Activated T-helper 1 cell treated with Interleukin-2 at 50 U/mL for 16 hours (primary cell): ENCODE measurements around the gene IFITM2.
"Not testable (repeated sequence)": the region's sequence is repeated elsewhere in the genome, so short reads cannot be mapped to it uniquely, and the experiment has no call there.

Experiments
- DNase-seq: peaks from one replicate; pipeline ENCODE4 v3.0.0-alpha.2; 2020; ENCODE audit warnings: low read depth

IFITM2 gene

GRCh38 chr11:325796-326591 lies 18.4 kb downstream of the IFITM2 start:
- no peak for DNase-seq

GRCh38 chr11:326592-326841 lies 18.9 kb downstream of the IFITM2 start:
- no peak for DNase-seq

GRCh38 chr11:326842-327580 lies 19.4 kb downstream of the IFITM2 start:
- DNase-seq = no peak

GRCh38 chr11:327581-327923 lies 19.9 kb downstream of the IFITM2 start:
- DNase-seq = no peak

GRCh38 chr11:328012-328411 lies 20.4 kb downstream of the IFITM2 start:
- no peak for DNase-seq

- not testable (repeated sequence) for DNase-seq
These were observed 21.0 kb downstream of the IFITM2 start for GRCh38 chr11:328516-329100.

GRCh38 chr11:329886-330253 lies 22.3 kb downstream of the IFITM2 start:
- DNase-seq = no peak

- DNase-seq = no peak
These were observed 22.7 kb downstream of the IFITM2 start for GRCh38 chr11:330307-330693.

GRCh38 chr11:330694-331357 lies 23.2 kb downstream of the IFITM2 start:
- DNase-seq = no peak

GRCh38 chr11:331358-332060 lies 23.9 kb downstream of the IFITM2 start:
- no peak for DNase-seq

- DNase-seq = no peak
These were observed 25.2 kb downstream of the IFITM2 start for GRCh38 chr11:332651-333480.

GRCh38 chr11:333616-334263 lies 26.1 kb downstream of the IFITM2 start:
- DNase-seq = not testable (repeated sequence)

GRCh38 chr11:334264-334994 lies 26.8 kb downstream of the IFITM2 start:
- DNase-seq = no peak

GRCh38 chr11:335779-336658 lies 28.4 kb downstream of the IFITM2 start:
- no peak for DNase-seq

- DNase-seq = no peak
These were observed 29.1 kb downstream of the IFITM2 start for GRCh38 chr11:336659-337198.

GRCh38 chr11:337711-338110 lies 30.1 kb downstream of the IFITM2 start:
- no peak for DNase-seq

- DNase-seq = no peak
These were observed 32.3 kb downstream of the IFITM2 start for GRCh38 chr11:339963-340362.

- no peak for DNase-seq
These were observed 33.2 kb downstream of the IFITM2 start for GRCh38 chr11:340539-341512.
